T-helper 22 cell (primary cell): ENCODE results near the gene SCMH1.
"Not testable (repeated sequence)": the region's sequence is repeated elsewhere in the genome, so short reads cannot be mapped to it uniquely, and the experiment has no call there.

Experiments
- DNase-seq: peaks from one replicate; pipeline ENCODE4 v3.0.0-alpha.2; 2020; ENCODE audit warnings: low read depth

The SCMH1 gene

GRCh38 chr1:41211608-41212007, 30.5 kb downstream of the SCMH1 start:
- not testable (repeated sequence) for DNase-seq

GRCh38 chr1:41207053-41207452, 35.1 kb downstream of the SCMH1 start:
- not testable (repeated sequence) for DNase-seq

- no peak for DNase-seq
These were observed 41.4 kb downstream of the SCMH1 start for GRCh38 chr1:41200728-41201127.

- DNase-seq: no peak
These were observed 42.7 kb downstream of the SCMH1 start for GRCh38 chr1:41199375-41199774.

- no peak for DNase-seq
These were observed 49.5 kb downstream of the SCMH1 start for GRCh38 chr1:41192456-41193178.

- no peak for DNase-seq
These were observed 57.7 kb downstream of the SCMH1 start for GRCh38 chr1:41184446-41184845.

GRCh38 chr1:41178230-41178629, 63.9 kb downstream of the SCMH1 start:
- DNase-seq: not testable (repeated sequence)

GRCh38 chr1:41175546-41175945, 66.6 kb downstream of the SCMH1 start:
- no peak for DNase-seq

- DNase-seq: no peak
These were observed 67.9 kb downstream of the SCMH1 start for GRCh38 chr1:41174170-41174569.

- DNase-seq: no peak
These were observed 68.5 kb downstream of the SCMH1 start for GRCh38 chr1:41173651-41174050.

GRCh38 chr1:41171266-41171874, 70.7 kb downstream of the SCMH1 start:
- no peak for DNase-seq

- DNase-seq: no peak
These were observed 72.3 kb downstream of the SCMH1 start for GRCh38 chr1:41169799-41170180.

GRCh38 chr1:41169066-41169798, 72.9 kb downstream of the SCMH1 start:
- no peak for DNase-seq

GRCh38 chr1:41167667-41168066, 74.4 kb downstream of the SCMH1 start:
- no peak for DNase-seq

- no peak for DNase-seq
These were observed 77.4 kb downstream of the SCMH1 start for GRCh38 chr1:41164727-41165126.

- no peak for DNase-seq
These were observed 79.7 kb downstream of the SCMH1 start for GRCh38 chr1:41162441-41162840.

- DNase-seq: no peak
These were observed 80.3 kb downstream of the SCMH1 start for GRCh38 chr1:41161846-41162245.

GRCh38 chr1:41160498-41161110, 81.5 kb downstream of the SCMH1 start:
- DNase-seq: no peak

- DNase-seq: no peak
These were observed 83.1 kb downstream of the SCMH1 start for GRCh38 chr1:41158966-41159365.

- DNase-seq: no peak
These were observed 83.8 kb downstream of the SCMH1 start for GRCh38 chr1:41158147-41158875.

GRCh38 chr1:41155105-41155504, 87.0 kb downstream of the SCMH1 start:
- DNase-seq: no peak

- DNase-seq: no peak
These were observed 88.3 kb downstream of the SCMH1 start for GRCh38 chr1:41153750-41154274.
